Activated B cell treated with CpG ODN at 0.5 μM for 24 hours (primary cell): ENCODE results near the gene STRIP2. TPM values are rescaled to one million over a fixed set of nuclear protein-coding genes. Genes with fewer than 3 reads are reported as not detected.

ENCODE experiments used
- ATAC-seq: fragments of 200-7000 bp; cut with Tn5 transposase; one replicate; pipeline ENCODE4 v1.10.0; 2021; ENCODE audit warnings: low read depth, mild to moderate bottlenecking, moderate library complexity
- CTCF ChIA-PET: fragments of 350-600 bp; sonication (Branson Sonifier 250); formaldehyde crosslinking; loops from one replicate; lab custom pipeline; 2021; ENCODE audit warnings: antibody characterized with exemption; lab: Charles Lee
- POLR2A ChIA-PET: fragments of 350-600 bp; sonication (Branson Sonifier 250); formaldehyde crosslinking; loops from one replicate; lab custom pipeline; 2021; ENCODE audit warnings: antibody characterized with exemption; lab: Charles Lee
- DNase-seq: peaks from one replicate; pipeline ENCODE4 v3.0.0; 2022
- H3K27ac Mint-ChIP-seq: one replicate; pipeline ENCODE4 v1.8.0; 2020; ENCODE audit warnings: mixed read lengths
- H3K27me3 Mint-ChIP-seq: one replicate; pipeline ENCODE4 v1.8.0; 2021; ENCODE audit warnings: mixed read lengths
- H3K36me3 Mint-ChIP-seq: one replicate; pipeline ENCODE4 v1.8.0; 2021; ENCODE audit warnings: low read depth, mixed read lengths
- H3K4me1 Mint-ChIP-seq: one replicate; pipeline ENCODE4 v1.8.0; 2021; ENCODE audit warnings: mixed read lengths
- H3K4me3 Mint-ChIP-seq: one replicate; pipeline ENCODE4 v1.8.0; 2020; ENCODE audit warnings: mild to moderate bottlenecking, mixed read lengths
- H3K9me3 Mint-ChIP-seq: one replicate; pipeline ENCODE4 v1.8.0; 2020; ENCODE audit warnings: mixed read lengths
- intact Hi-C: fragments of 100-400 bp; cut with micrococcal nuclease; formaldehyde crosslinking; loops from one replicate; pipeline ENCODE4 v1.15.1; 2024
- total RNA-seq: library from RNA; stranded (reverse); gene quantifications from 2 replicates; pipeline ENCODE4 v1.2.3, GENCODE V29; 2022
- TF ChIP-seq, protein P1 (sequence below): fragments of 200-600 bp; IDR thresholded peaks from one replicate; pipeline ENCODE4 v1.8.0; 2022; ENCODE audit warnings: antibody characterized with exemption, mild to moderate bottlenecking

STRIP2 gene
- total RNA-seq, 1 donor from 2014 or later = 0.35 TPM

DNA sequence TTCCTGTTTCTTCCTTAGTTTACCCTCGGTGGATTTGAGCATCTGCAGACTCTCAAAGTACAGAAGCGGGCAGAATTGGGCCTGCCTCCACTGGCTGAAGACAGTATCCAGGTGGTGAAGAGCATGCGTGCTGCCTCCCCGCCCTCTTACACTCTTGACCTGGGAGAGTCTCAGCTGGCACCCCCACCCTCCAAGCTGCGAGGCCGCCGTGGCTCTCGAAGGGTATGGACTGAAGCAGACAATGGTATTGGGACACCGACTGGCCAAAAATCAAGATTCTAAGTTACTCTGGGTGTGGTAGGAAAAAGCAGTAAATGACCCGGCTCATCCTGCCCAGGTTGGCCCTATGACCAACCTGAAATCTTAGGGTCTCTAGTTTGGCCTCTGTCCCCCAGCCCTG lies 22.2 kb downstream of the STRIP2 start:
- no peak overlapping the region for H3K4me3 Mint-ChIP-seq
- intact Hi-C loops = no loop called here
- H3K27me3 Mint-ChIP-seq = no peaks in the 10 kb centered on the region
- H3K9me3 Mint-ChIP-seq = no peaks in the 10 kb centered on the region
- H3K4me1 Mint-ChIP-seq = no peaks in the 10 kb centered on the region
- ChIA-PET POLR2A (interaction anchor here (0.7 kb wide), 1 partner anchor 17 kb away, joined by 13 read pairs; no protein-coding TSS in a partner anchor), CTCF (no interaction called here)
- no peak for ATAC-seq
- H3K27ac Mint-ChIP-seq = no peak overlapping the region
- TF ChIP-seq, protein P1, sequence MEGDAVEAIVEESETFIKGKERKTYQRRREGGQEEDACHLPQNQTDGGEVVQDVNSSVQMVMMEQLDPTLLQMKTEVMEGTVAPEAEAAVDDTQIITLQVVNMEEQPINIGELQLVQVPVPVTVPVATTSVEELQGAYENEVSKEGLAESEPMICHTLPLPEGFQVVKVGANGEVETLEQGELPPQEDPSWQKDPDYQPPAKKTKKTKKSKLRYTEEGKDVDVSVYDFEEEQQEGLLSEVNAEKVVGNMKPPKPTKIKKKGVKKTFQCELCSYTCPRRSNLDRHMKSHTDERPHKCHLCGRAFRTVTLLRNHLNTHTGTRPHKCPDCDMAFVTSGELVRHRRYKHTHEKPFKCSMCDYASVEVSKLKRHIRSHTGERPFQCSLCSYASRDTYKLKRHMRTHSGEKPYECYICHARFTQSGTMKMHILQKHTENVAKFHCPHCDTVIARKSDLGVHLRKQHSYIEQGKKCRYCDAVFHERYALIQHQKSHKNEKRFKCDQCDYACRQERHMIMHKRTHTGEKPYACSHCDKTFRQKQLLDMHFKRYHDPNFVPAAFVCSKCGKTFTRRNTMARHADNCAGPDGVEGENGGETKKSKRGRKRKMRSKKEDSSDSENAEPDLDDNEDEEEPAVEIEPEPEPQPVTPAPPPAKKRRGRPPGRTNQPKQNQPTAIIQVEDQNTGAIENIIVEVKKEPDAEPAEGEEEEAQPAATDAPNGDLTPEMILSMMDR = no peak
- DNase-seq = no peak
- H3K36me3 Mint-ChIP-seq = no peaks in the 10 kb centered on the region

DNA sequence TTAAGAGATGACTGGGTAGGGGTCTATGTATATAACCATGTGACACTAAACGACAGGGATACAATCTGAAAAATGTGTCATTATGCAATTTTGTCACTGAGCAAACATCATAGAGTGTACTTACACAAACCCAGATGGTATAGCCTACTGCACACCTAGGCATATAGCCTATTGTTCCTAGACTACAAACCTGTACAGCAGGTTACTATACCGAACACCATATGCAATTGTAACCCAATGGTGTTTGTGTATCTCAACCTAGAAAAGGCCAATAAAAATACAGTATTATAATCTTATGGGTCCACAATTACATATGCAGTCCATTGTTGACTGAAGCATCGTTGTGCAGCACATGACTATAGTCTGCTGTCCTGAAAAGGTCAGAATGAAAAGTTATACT lies 22.9 kb downstream of the STRIP2 start:
- DNase-seq (no peak), ATAC-seq (no peak)
- intact Hi-C loops = no loop called here
- TF ChIP-seq, protein P1 = no peak
- no peak overlapping the region for H3K4me3 Mint-ChIP-seq
- H3K9me3 Mint-ChIP-seq = no peaks in the 10 kb centered on the region
- POLR2A ChIA-PET = interaction anchor here (0.6 kb wide), 1 partner anchor 488 kb away, joined by 3 read pairs; no protein-coding TSS in a partner anchor
- no peak overlapping the region for H3K27ac Mint-ChIP-seq
- no peaks in the 10 kb centered on the region for H3K4me1 Mint-ChIP-seq
- CTCF ChIA-PET = no interaction called here
- H3K36me3 Mint-ChIP-seq = no peaks in the 10 kb centered on the region
- H3K27me3 Mint-ChIP-seq = no peaks in the 10 kb centered on the region

DNA sequence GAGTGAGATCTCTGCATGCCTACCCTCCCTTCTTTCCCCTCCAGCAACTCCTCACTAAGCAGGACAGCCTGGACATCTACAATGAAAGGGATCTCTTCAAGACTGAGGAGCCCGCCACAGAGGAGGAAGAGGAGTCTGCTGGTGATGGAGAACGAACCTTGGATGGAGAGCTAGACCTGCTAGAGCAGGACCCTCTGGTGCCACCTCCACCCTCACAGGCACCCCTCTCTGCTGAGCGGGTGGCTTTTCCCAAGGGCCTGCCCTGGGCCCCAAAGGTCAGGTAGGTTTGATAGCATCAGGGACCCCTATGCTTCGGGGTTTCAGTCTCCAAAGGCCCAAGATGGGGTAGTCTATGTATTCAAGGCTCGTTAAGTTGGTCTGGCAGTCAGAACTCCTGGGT lies 23.9 kb downstream of the STRIP2 start:
- no peak for DNase-seq
- Mint-ChIP-seq H3K4me3 (no peak overlapping the region), H3K27me3 (no peaks in the 10 kb centered on the region), H3K9me3 (no peaks in the 10 kb centered on the region), H3K36me3 (no peaks in the 10 kb centered on the region), H3K27ac (no peak overlapping the region), H3K4me1 (no peaks in the 10 kb centered on the region)
- intact Hi-C loops = no loop called here
- TF ChIP-seq, protein P1 = no peak
- POLR2A ChIA-PET = no interaction called here
- ATAC-seq = no peak
- CTCF ChIA-PET = no interaction called here

DNA sequence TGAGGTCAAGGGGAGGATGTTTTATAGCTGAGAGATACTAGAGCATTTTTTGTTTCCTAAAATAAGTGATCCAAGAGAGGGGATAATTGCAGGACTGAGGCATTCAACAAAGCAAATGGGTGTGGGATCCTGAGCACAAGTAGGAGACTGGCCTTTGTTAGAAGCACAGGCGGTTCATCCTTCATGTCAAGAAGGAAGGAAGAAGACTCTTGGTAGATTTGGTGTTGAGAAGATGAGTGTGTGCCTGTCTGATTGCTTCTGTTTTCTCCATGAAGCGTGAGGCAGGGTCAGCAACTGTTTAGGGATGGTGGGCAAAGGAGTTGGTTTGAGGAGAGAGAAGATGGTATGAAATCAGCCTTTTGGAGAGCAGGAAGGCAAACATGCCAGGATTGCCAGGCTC lies 27.6 kb downstream of the STRIP2 start:
- Mint-ChIP-seq H3K36me3 (no peaks in the 10 kb centered on the region), H3K27me3 (no peaks in the 10 kb centered on the region), H3K27ac (no peak overlapping the region), H3K9me3 (no peaks in the 10 kb centered on the region), H3K4me1 (no peaks in the 10 kb centered on the region), H3K4me3 (no peak overlapping the region)
- TF ChIP-seq, protein P1 = no peak
- DNase-seq (no peak), ATAC-seq (no peak)
- intact Hi-C loops = no loop called here
- ChIA-PET CTCF (no interaction called here), POLR2A (no interaction called here)

DNA sequence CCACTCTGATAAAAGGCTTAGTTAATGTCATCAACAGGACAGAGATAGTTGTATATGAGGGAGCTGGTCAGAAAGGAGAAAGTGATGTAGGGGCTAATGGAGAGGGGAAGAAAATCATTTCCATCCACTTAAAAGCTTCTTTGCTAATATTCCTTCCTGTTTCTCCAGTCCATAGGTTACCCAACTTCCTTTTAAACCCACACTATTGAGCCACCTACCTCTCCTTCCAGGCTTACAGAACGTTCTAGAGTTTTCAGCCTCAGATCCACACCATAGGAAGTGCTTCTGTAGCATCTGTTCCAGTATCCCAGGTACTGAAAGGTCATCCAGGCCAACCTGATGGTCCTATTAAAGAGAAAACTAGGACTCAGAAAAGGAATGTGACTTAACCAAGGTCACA lies 28.2 kb downstream of the STRIP2 start:
- H3K36me3 Mint-ChIP-seq = no peaks in the 10 kb centered on the region
- H3K4me3 Mint-ChIP-seq = no peak overlapping the region
- no peaks in the 10 kb centered on the region for H3K4me1 Mint-ChIP-seq

More for the DNA sequence above, 28.2 kb downstream of the STRIP2 start:
- H3K9me3 Mint-ChIP-seq = no peaks in the 10 kb centered on the region
- ATAC-seq (no peak), DNase-seq (no peak)
- no peak overlapping the region for H3K27ac Mint-ChIP-seq
- intact Hi-C loops = no loop called here
- TF ChIP-seq, protein P1 = no peak
- POLR2A ChIA-PET = interaction anchor here (0.5 kb wide), 1 partner anchor 42 kb away, joined by 4 read pairs; no protein-coding TSS in a partner anchor
- no peaks in the 10 kb centered on the region for H3K27me3 Mint-ChIP-seq
- CTCF ChIA-PET = no interaction called here
